Lower lobe of right lung (tissue), 2 donors: Measurements from ENCODE around the gene TNNT2. TPM values are rescaled to one million over a fixed set of nuclear protein-coding genes. Genes with fewer than 3 reads are reported as not detected.

ENCODE experiments used
- ATAC-seq, 2 donors: fragments of 200-7000 bp; cut with Tn5 transposase; one replicate each; pipeline ENCODE4 v1.9.1; 2020 to 2022; ENCODE audit warnings: mild to moderate bottlenecking in 2 of 2, moderate library complexity in 2 of 2
- DNase-seq: peaks from one replicate; pipeline ENCODE4 v3.0.0-alpha.2; 2020
- H3K27ac ChIP-seq: fragments of 200-600 bp; one replicate; pipeline ENCODE4 v1.8.0; 2022
- H3K27me3 ChIP-seq: fragments of 200-600 bp; one replicate; pipeline ENCODE4 v1.8.0; 2022; ENCODE audit warnings: low read depth
- H3K36me3 ChIP-seq: fragments of 200-600 bp; one replicate; pipeline ENCODE4 v1.8.0; 2022; ENCODE audit warnings: mild to moderate bottlenecking
- H3K4me1 ChIP-seq: fragments of 200-600 bp; one replicate; pipeline ENCODE4 v1.8.0; 2022
- H3K4me3 ChIP-seq: fragments of 200-600 bp; one replicate; pipeline ENCODE4 v1.8.0; 2022; ENCODE audit warnings: mild to moderate bottlenecking
- H3K9me3 ChIP-seq: fragments of 200-600 bp; one replicate; pipeline ENCODE4 v1.8.0; 2022
- intact Hi-C: fragments of 100-400 bp; cut with DNase I; formaldehyde crosslinking; loops from one replicate; pipeline ENCODE4 v1.11.0; 2022
- total RNA-seq: library from RNA; stranded (reverse); fragmentation: NEBNext Ultra II Directional; extraction: Animal tissue kit (Norgen Biotek cat#: 25700); gene quantifications from one replicate; pipeline ENCODE4 v1.2.1, GENCODE V29; 2021
- TF ChIP-seq, protein P1 (sequence below): fragments of 200-600 bp; IDR thresholded peaks from one replicate; pipeline ENCODE4 v1.8.0; 2022; ENCODE audit warnings: antibody characterized with exemption, mild to moderate bottlenecking
- donor health status: DM: no; HTN: yes; CAD: no; lungs with severe emphysema.

The TNNT2 gene
- total RNA-seq, 1 donor from 2014 or later = 6.4 TPM

DNA sequence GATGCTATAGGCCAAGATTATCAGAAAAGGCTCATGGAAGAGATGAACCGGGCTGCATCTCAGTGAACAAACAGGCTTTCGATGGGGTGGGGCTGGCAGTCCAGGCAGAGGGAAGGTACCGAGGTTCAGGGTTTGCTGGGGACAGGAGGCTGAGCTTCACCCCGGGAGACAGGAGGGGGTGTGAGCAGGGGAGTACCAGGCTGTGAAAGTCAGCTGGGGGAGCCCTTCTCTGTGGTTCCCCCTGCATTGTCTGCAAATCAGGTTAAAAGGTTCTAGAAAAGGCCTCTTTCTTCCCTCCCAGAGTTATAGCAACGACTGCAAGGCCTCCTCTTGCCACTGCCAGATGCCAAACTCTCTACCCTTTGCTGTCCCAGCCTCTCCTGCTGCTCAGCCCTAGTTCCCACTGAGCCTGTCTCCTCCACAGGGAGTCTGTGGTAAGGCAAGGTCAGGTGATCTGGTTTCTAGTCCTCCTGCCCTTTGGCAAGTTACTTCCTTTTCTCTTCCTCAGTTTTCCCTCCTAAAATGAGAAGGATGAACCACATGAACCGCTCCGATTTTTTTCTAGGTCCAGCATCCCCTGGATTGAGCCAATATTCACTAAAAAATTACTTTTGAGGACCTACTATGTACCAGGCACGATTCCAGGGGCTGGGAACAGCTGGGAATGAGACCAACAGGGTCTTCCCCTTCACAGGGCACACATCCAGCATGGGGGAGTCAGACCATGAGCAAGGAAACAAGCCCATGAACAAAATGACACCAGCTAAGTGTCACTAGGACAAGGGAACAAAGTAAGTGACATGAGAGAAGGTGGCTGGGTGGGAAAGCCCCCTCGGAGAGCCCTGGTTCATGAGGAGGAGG is 14.4 kb upstream of the TNNT2 start:
- no peak for DNase-seq
- TF ChIP-seq, protein P1, sequence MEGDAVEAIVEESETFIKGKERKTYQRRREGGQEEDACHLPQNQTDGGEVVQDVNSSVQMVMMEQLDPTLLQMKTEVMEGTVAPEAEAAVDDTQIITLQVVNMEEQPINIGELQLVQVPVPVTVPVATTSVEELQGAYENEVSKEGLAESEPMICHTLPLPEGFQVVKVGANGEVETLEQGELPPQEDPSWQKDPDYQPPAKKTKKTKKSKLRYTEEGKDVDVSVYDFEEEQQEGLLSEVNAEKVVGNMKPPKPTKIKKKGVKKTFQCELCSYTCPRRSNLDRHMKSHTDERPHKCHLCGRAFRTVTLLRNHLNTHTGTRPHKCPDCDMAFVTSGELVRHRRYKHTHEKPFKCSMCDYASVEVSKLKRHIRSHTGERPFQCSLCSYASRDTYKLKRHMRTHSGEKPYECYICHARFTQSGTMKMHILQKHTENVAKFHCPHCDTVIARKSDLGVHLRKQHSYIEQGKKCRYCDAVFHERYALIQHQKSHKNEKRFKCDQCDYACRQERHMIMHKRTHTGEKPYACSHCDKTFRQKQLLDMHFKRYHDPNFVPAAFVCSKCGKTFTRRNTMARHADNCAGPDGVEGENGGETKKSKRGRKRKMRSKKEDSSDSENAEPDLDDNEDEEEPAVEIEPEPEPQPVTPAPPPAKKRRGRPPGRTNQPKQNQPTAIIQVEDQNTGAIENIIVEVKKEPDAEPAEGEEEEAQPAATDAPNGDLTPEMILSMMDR = no peak
- H3K27ac ChIP-seq = no peak overlapping the region
- no peaks in the 10 kb centered on the region for H3K9me3 ChIP-seq
- no peaks in the 10 kb centered on the region for H3K36me3 ChIP-seq
- intact Hi-C loops = no loop called here
- no peaks in the 10 kb centered on the region for H3K4me1 ChIP-seq
- H3K27me3 ChIP-seq = no peaks in the 10 kb centered on the region
- no peak overlapping the region for H3K4me3 ChIP-seq
- ATAC-seq = no peak

DNA sequence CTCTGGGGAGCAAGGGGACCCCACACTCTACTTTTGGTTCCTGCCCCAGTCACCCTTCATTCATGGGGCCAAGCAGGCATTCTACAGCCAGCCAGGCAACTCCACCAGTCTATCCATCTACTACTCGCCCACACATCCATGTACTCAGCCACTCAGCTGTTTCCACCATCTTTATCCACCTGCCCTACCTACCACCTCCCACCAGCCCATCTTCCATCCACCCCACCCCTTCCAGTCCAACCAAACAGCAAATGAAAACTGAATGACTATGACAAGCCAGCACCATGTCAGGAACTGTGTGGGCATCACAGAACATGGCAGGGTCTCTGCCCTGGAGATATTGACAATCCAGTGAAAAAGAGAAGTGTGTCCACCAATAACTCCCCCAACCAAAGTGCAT is 13.7 kb upstream of the TNNT2 start:
- DNase-seq = no peak
- intact Hi-C loops = no loop called here
- TF ChIP-seq, protein P1 = no peak
- Histone ChIP-seq H3K4me3 (no peak overlapping the region), H3K27ac (no peak overlapping the region), H3K4me1 (no peaks in the 10 kb centered on the region), H3K27me3 (no peaks in the 10 kb centered on the region), H3K36me3 (no peaks in the 10 kb centered on the region), H3K9me3 (no peaks in the 10 kb centered on the region)
- ATAC-seq = no peak

DNA sequence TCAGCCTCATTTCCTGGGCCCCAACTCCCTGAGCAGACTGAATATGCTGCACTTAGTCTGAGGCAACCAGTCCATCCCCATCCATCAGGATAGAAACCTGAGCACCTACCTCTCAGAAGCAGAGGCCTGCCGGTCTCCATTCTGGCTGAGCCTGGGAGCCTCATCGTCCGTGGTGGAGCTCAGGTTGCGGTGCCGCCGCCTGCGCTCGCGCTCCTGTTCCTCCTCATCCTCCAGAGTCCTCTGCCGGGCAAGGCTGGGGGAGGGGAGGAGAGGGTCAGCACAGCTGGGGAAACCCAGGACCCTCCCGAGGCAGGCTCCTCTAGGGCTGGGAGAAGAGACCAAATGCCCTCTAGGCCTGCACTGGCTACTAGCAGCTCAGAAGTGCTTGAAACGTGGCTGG is 11.6 kb upstream of the TNNT2 start:
- ATAC-seq = no peak
- no peak overlapping the region for H3K4me3 ChIP-seq
- intact Hi-C loops = no loop called here
- H3K36me3 ChIP-seq = no peaks in the 10 kb centered on the region
- no peak overlapping the region for H3K27ac ChIP-seq
- no peaks in the 10 kb centered on the region for H3K4me1 ChIP-seq
- TF ChIP-seq, protein P1 = no peak
- no peaks in the 10 kb centered on the region for H3K27me3 ChIP-seq
- DNase-seq = no peak
- no peaks in the 10 kb centered on the region for H3K9me3 ChIP-seq

DNA sequence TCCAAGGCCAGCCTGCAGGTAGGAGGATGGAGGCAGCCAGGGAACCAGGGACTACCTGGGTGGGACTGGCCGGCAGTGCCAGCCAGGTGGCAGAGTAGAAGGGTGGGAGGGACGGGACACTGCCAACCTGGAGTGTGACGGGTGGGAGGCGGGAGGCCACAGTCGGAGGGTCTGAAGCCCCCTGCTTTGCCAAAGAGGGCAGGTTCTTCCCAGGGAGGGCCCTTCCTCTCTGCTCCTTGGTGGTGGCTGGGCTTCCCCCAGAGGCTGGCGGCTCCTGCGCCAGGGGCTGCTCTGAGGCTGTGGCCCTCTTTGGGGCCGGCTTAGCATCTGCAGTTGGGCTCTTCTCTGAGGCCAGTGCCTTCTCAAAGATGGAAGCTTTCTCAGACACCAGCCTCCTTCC is 8.7 kb upstream of the TNNT2 start:
- H3K36me3 ChIP-seq = no peaks in the 10 kb centered on the region
- TF ChIP-seq, protein P1 = no peak
- DNase-seq = no peak

GRCh38 chr1:201385299-201385891 is 7.9 kb upstream of the TNNT2 start:
- no peaks in the 10 kb centered on the region for H3K36me3 ChIP-seq
- H3K27me3 ChIP-seq = no peaks in the 10 kb centered on the region
- no peak overlapping the region for H3K27ac ChIP-seq
- peak; percentile 76 for DNase-seq
- peaks cover 11% of the 10 kb centered on the region for H3K4me1 ChIP-seq
- no peaks in the 10 kb centered on the region for H3K9me3 ChIP-seq
- no peak overlapping the region for H3K4me3 ChIP-seq
- ATAC-seq = peak; percentile 76 to 80
- intact Hi-C loops = no loop called here
- TF ChIP-seq, protein P1 = peak; percentile 81

More for the DNA sequence above, 8.7 kb upstream of the TNNT2 start:
- no peaks in the 10 kb centered on the region for H3K9me3 ChIP-seq
- no peak for ATAC-seq
- H3K27me3 ChIP-seq = no peaks in the 10 kb centered on the region
- no peak overlapping the region for H3K4me3 ChIP-seq
- no peak overlapping the region for H3K27ac ChIP-seq
- H3K4me1 ChIP-seq = peaks cover 3% of the 10 kb centered on the region
- intact Hi-C loops = no loop called here
